PC-3 (cell line): ENCODE data around the gene SPACA6. TPM values are rescaled to one million over a fixed set of nuclear protein-coding genes. Genes with fewer than 3 reads are reported as not detected.
A peak's percentile ranks its signal among the peaks of the same experiment; 100 is the strongest.
"Not testable (repeated sequence)": the region's sequence is repeated elsewhere in the genome, so short reads cannot be mapped to it uniquely, and the experiment has no call there.

Source experiments
- ATAC-seq: fragments of 200-7000 bp; cut with Tn5 transposase; 2 replicates; pipeline ENCODE4 v1.9.1; 2020; ENCODE audit warnings: mild to moderate bottlenecking, moderate library complexity
- BruUV-seq: library from RNA; stranded (reverse); fragments of 400-500 nt; replicated peaks from 2 replicates; lab custom pipeline; 2021; lab: Mats Ljungman, UMichigan
- CTCF ChIA-PET: fragments of 300-600 bp; sonication (Branson Sonifier 250); formaldehyde crosslinking; loops from one replicate; lab custom pipeline; 2022; ENCODE audit warnings: antibody characterized with exemption; lab: Charles Lee
- POLR2A ChIA-PET: fragments of 300-600 bp; sonication (Branson Sonifier 250); formaldehyde crosslinking; loops from one replicate; lab custom pipeline; 2022; ENCODE audit warnings: antibody characterized with exemption; ENCODE audit not compliant: unreplicated experiment; lab: Charles Lee
- DNase-seq: peaks from one replicate; pipeline ENCODE4 v3.0.0-alpha.2; 2015
- H2AFZ ChIP-seq: fragments of 300-600 bp; sonication (generic); 2 replicates; pipeline ENCODE4 v1.6.0; 2016; ENCODE audit warnings: antibody characterized with exemption, low read length
- H3F3A ChIP-seq: fragments of 300-600 bp; sonication (generic); one replicate; pipeline ENCODE4 v1.6.0; 2017; ENCODE audit warnings: antibody characterized with exemption, low read length, control low read depth, mild to moderate bottlenecking; ENCODE audit not compliant: unreplicated experiment
- H3K27ac ChIP-seq: fragments of 300-600 bp; sonication (generic); 2 replicates; pipeline ENCODE4 v1.5.1; 2016; ENCODE audit warnings: mild to moderate bottlenecking, low read length
- H3K27me3 ChIP-seq: fragments of 300-600 bp; sonication (generic); 2 replicates; pipeline ENCODE4 v1.6.1; 2016; ENCODE audit warnings: low read length, mixed read lengths
- H3K36me3 ChIP-seq: fragments of 300-600 bp; sonication (generic); 2 replicates; pipeline ENCODE4 v1.6.1; 2016; ENCODE audit warnings: low read depth, mixed run types, low read length, mixed read lengths
- H3K4me1 ChIP-seq: fragments of 300-600 bp; sonication (generic); 2 replicates; pipeline ENCODE4 v1.5.1; 2016; ENCODE audit warnings: low read length; ENCODE audit not compliant: insufficient read depth
- H3K4me2 ChIP-seq: fragments of 300-600 bp; sonication (generic); 2 replicates; pipeline ENCODE4 v1.6.0; 2016; ENCODE audit warnings: low read length
- H3K4me3 ChIP-seq: fragments of 300-600 bp; sonication (generic); 2 replicates; pipeline ENCODE4 v1.5.1; 2016; ENCODE audit warnings: mild to moderate bottlenecking, low read length, mixed read lengths
- H3K79me2 ChIP-seq: fragments of 300-600 bp; sonication (generic); 2 replicates; pipeline ENCODE4 v1.6.1; 2017; ENCODE audit warnings: low read length, mixed read lengths
- H3K9ac ChIP-seq: fragments of 300-600 bp; sonication (generic); 2 replicates; pipeline ENCODE4 v1.6.0; 2016; ENCODE audit warnings: mild to moderate bottlenecking, low read length
- H3K9me2 ChIP-seq: fragments of 300-600 bp; sonication (generic); replicated peaks from 2 replicates; pipeline ENCODE4 v1.6.1; 2016; ENCODE audit warnings: mixed run types, low read length, mixed read lengths
- H3K9me3 ChIP-seq: fragments of 300-600 bp; sonication (generic); 2 replicates; pipeline ENCODE4 v1.6.1; 2016; ENCODE audit warnings: low read length, mixed read lengths
- H4K20me1 ChIP-seq: fragments of 300-600 bp; sonication (generic); 2 replicates; pipeline ENCODE4 v1.6.1; 2016; ENCODE audit warnings: low read length, mixed read lengths
- CTCF ChIP-seq: fragments of 300-600 bp; sonication (generic); conservative IDR thresholded peaks from 2 replicates; pipeline ENCODE4 v1.5.1; 2017; ENCODE audit warnings: antibody characterized with exemption, low read depth, mild to moderate bottlenecking, low read length
- EZH2 ChIP-seq: fragments of 300-600 bp; sonication (generic); IDR thresholded peaks from one replicate; pipeline ENCODE4 v1.6.1; 2017; ENCODE audit warnings: antibody characterized with exemption, mild to moderate bottlenecking, low read length; ENCODE audit not compliant: unreplicated experiment
- EZH2phosphoT487 ChIP-seq: fragments of 300-600 bp; sonication (generic); IDR thresholded peaks from 2 replicates; pipeline ENCODE4 v1.6.1; 2018; ENCODE audit warnings: mild to moderate bottlenecking, antibody characterized with exemption, low read length, borderline replicate concordance
- intact Hi-C: fragments of 100-400 bp; cut with micrococcal nuclease; formaldehyde crosslinking; loops from 2 replicates; pipeline ENCODE4 v1.9.0; 2023
- total RNA-seq: library from RNA; depleted of rRNA; stranded (reverse); fragments of >200 nt; gene quantifications from 2 replicates; pipeline ENCODE4 v1.2.3, GENCODE V29; 2014

The SPACA6 gene
- total RNA-seq, 1 experiment from 2014 or later: 10.1 TPM

DNA sequence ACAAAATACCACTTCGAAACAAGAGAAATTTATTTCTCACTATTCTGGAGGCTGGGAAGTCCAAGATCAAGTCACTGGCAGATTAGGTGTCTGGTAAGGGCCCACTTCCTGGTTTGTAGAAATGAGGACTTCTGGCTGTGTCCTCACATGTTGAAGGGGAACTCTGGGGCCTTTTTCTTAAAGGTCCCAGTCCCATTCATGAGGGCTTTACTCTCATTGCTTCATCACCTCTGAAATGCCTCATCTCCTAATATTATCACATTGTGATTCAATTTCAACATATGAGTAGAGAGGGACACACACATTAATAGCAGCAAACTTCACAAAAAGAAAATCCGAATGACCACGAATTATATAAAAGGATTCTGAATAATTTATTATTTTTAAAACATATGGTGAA, 24.9 kb upstream of the SPACA6 start:
- no peak overlapping the region for H3K9ac ChIP-seq
- ChIA-PET POLR2A (no interaction called here), CTCF (no interaction called here)
- H3K9me3 ChIP-seq: no peaks in the 10 kb centered on the region
- H2AFZ ChIP-seq: no peak overlapping the region
- no peaks in the 10 kb centered on the region for H3K79me2 ChIP-seq
- no peaks in the 10 kb centered on the region for H3K9me2 ChIP-seq
- H3K4me2 ChIP-seq: no peak overlapping the region
- no peaks in the 10 kb centered on the region for H3K36me3 ChIP-seq
- BruUV-seq: no TSS peak
- TF ChIP-seq EZH2phosphoT487: no peak
- no peak for TF ChIP-seq EZH2
- TF ChIP-seq CTCF: no peak
- DNase-seq (no peak), ATAC-seq (no peak)
- no peak overlapping the region for H3K27ac ChIP-seq
- H3K27me3 ChIP-seq: peaks cover 22% of the 10 kb centered on the region
- no peak overlapping the region for H3K4me3 ChIP-seq
- H4K20me1 ChIP-seq: no peaks in the 10 kb centered on the region
- intact Hi-C loops: no loop called here
- H3K4me1 ChIP-seq: no peaks in the 10 kb centered on the region
- no peaks in the 10 kb centered on the region for H3F3A ChIP-seq

- intact Hi-C loops, H3K4me3 ChIP-seq, H3K9me3 ChIP-seq, H3K36me3 ChIP-seq, H3K9me2 ChIP-seq, POLR2A ChIA-PET, H3K4me1 ChIP-seq, H4K20me1 ChIP-seq, H3K27ac ChIP-seq, H3K4me2 ChIP-seq, H3K79me2 ChIP-seq, H2AFZ ChIP-seq, H3K27me3 ChIP-seq, H3F3A ChIP-seq, H3K9ac ChIP-seq, BruUV-seq: not testable (repeated sequence)
- DNase-seq: peak; percentile 74
- ATAC-seq: peak; percentile 51
- TF ChIP-seq CTCF: peak; percentile 78
- CTCF ChIA-PET: interaction anchor here (1.4 kb wide), 1 partner anchor 15 kb away, joined by 6 read pairs; no protein-coding TSS in a partner anchor
These were observed 17.1 kb upstream of the SPACA6 start for GRCh38 chr19:51675911-51676565.

GRCh38 chr19:51676566-51677083, 16.5 kb upstream of the SPACA6 start:
- no peak for ATAC-seq
- no peaks in the 10 kb centered on the region for H3K36me3 ChIP-seq
- CTCF ChIA-PET: interaction anchor here (1.4 kb wide), 1 partner anchor 15 kb away, joined by 6 read pairs; no protein-coding TSS in a partner anchor
- H3K4me2 ChIP-seq: no peak overlapping the region
- no peak overlapping the region for H3K27ac ChIP-seq
- intact Hi-C loops: no loop called here
- H3K4me1 ChIP-seq: no peaks in the 10 kb centered on the region
- H3K27me3 ChIP-seq: no peaks in the 10 kb centered on the region; the same call in 1 of the 2 replicates
- no peaks in the 10 kb centered on the region for H4K20me1 ChIP-seq
- H3K9ac ChIP-seq: no peak overlapping the region
- no peak overlapping the region for H2AFZ ChIP-seq
- DNase-seq: no peak
- no peaks in the 10 kb centered on the region for H3K9me2 ChIP-seq
- H3F3A ChIP-seq: no peaks in the 10 kb centered on the region
- TF ChIP-seq EZH2phosphoT487 (no peak), EZH2 (no peak), CTCF (no peak)
- POLR2A ChIA-PET: no interaction called here
- H3K79me2 ChIP-seq: no peaks in the 10 kb centered on the region
- no TSS peak for BruUV-seq
- no peaks in the 10 kb centered on the region for H3K9me3 ChIP-seq
- H3K4me3 ChIP-seq: no peak overlapping the region
